ENCODE data around the gene SLC22A17. TPM values are rescaled to one million over a fixed set of nuclear protein-coding genes. Genes with fewer than 3 reads are reported as not detected.
"Not testable (repeated sequence)": the region's sequence is repeated elsewhere in the genome, so short reads cannot be mapped to it uniquely, and the experiment has no call there.

SLC22A17 gene
- polyA plus RNA-seq, 1 experiment: 14.0 TPM

GRCh38 chr14:23398348-23398747 lies 45.7 kb upstream of the SLC22A17 start:
- Histone ChIP-seq H3K36me3 (ENCODE audit: control insufficient read depth, insufficient read depth, low read length) (no peaks in the 10 kb centered on the region), H3K4me3 (ENCODE audit: low read depth, low read length) (no peak overlapping the region), H3K27me3 (ENCODE audit: control insufficient read depth, insufficient read depth, low read length) (peaks cover 4% of the 10 kb centered on the region; the same call in 1 of the 2 replicates)
- no peak for TF ChIP-seq CTCF (IDR thresholded peaks at IDR 0.05; ENCODE audit: insufficient read depth, low read depth, low read length)
- ChIA-PET POLR2A (no interaction called here), CTCF (interaction anchor here (1.7 kb wide), 1 partner anchor 18 kb away, joined by 5 read pairs; no protein-coding TSS in a partner anchor)
- no peak for DNase-seq (ENCODE audit: low read depth)

GRCh38 chr14:23396781-23397407 lies 44.2 kb upstream of the SLC22A17 start:
- POLR2A ChIA-PET: no interaction called here
- no peak for TF ChIP-seq CTCF (IDR thresholded peaks at IDR 0.05; ENCODE audit: insufficient read depth, low read depth, low read length)
- DNase-seq (ENCODE audit: low read depth): no peak
- CTCF ChIA-PET: interaction anchor here (7.1 kb wide), 1 partner anchor 18 kb away, joined by 42 read pairs; no protein-coding TSS in a partner anchor
- peaks cover 5% of the 10 kb centered on the region; the same call in 1 of the 2 replicates for H3K27me3 ChIP-seq (ENCODE audit: control insufficient read depth, insufficient read depth, low read length)
- H3K36me3 ChIP-seq (ENCODE audit: control insufficient read depth, insufficient read depth, low read length): no peaks in the 10 kb centered on the region
- no peak overlapping the region for H3K4me3 ChIP-seq (ENCODE audit: low read depth, low read length)

GRCh38 chr14:23396126-23396525 lies 43.4 kb upstream of the SLC22A17 start:
- ChIA-PET POLR2A (no interaction called here), CTCF (interaction anchor here (7.1 kb wide), 1 partner anchor 17 kb away, joined by 42 read pairs; no protein-coding TSS in a partner anchor)
- no peak for DNase-seq (ENCODE audit: low read depth)
- TF ChIP-seq CTCF (IDR thresholded peaks at IDR 0.05; ENCODE audit: insufficient read depth, low read depth, low read length): no peak
- Histone ChIP-seq H3K27me3 (ENCODE audit: control insufficient read depth, insufficient read depth, low read length) (peaks cover 5% of the 10 kb centered on the region; the same call in 1 of the 2 replicates), H3K4me3 (ENCODE audit: low read depth, low read length) (no peak overlapping the region), H3K36me3 (ENCODE audit: control insufficient read depth, insufficient read depth, low read length) (no peaks in the 10 kb centered on the region)

- POLR2A ChIA-PET: no interaction called here
- TF ChIP-seq CTCF (IDR thresholded peaks at IDR 0.05; ENCODE audit: insufficient read depth, low read depth, low read length): no peak
- peaks cover 3% of the 10 kb centered on the region; the same call in 1 of the 2 replicates for H3K27me3 ChIP-seq (ENCODE audit: control insufficient read depth, insufficient read depth, low read length)
- no peak for DNase-seq (ENCODE audit: low read depth)
- H3K36me3 ChIP-seq (ENCODE audit: control insufficient read depth, insufficient read depth, low read length): no peaks in the 10 kb centered on the region
- H3K4me3 ChIP-seq (ENCODE audit: low read depth, low read length): no peak overlapping the region
- CTCF ChIA-PET: interaction anchor here (7.1 kb wide), 1 partner anchor 14 kb away, joined by 42 read pairs; no protein-coding TSS in a partner anchor
Measured at GRCh38 chr14:23392613-23393012, 39.9 kb upstream of the SLC22A17 start.

GRCh38 chr14:23389871-23390270 lies 37.2 kb upstream of the SLC22A17 start:
- DNase-seq (ENCODE audit: low read depth); H3K27me3 ChIP-seq (ENCODE audit: control insufficient read depth, insufficient read depth, low read length); H3K4me3 ChIP-seq (ENCODE audit: low read depth, low read length); POLR2A ChIA-PET; H3K36me3 ChIP-seq (ENCODE audit: control insufficient read depth, insufficient read depth, low read length): not testable (repeated sequence)
- CTCF ChIA-PET: interaction anchor here (7.1 kb wide), 1 partner anchor 11 kb away, joined by 42 read pairs; no protein-coding TSS in a partner anchor

All from BJ (cell line).